T-helper 2 cell (primary cell): ENCODE data around the gene NAA50.
A peak's percentile ranks its signal among the peaks of the same experiment; 100 is the strongest.

Experiments
- DNase-seq, 5 experiments: peaks; one replicate each; pipeline versions ENCODE4 v3.0.0 to v3.0.0-alpha.2; 2012 to 2022

The NAA50 gene

DNA sequence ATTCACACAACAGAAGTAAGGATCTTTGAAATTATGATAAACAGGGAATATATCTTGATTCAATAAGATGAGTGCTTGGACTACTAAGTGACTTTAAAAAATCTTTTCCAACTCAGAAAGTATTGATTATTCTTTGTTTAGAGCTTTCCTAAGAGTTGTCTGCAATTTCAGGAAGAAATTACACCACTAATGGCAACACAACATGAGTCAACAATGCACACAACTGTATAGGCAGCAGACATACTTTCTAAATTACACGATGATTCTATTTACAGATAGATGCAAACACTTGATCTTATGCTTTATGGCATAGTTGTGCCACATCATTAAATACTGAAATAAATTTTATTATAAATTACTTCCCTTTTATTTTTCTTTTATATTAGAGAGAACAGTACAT lies 4.4 kb downstream of the NAA50 start:
- peak in 1 of 5 experiments; percentile 65 for DNase-seq

DNA sequence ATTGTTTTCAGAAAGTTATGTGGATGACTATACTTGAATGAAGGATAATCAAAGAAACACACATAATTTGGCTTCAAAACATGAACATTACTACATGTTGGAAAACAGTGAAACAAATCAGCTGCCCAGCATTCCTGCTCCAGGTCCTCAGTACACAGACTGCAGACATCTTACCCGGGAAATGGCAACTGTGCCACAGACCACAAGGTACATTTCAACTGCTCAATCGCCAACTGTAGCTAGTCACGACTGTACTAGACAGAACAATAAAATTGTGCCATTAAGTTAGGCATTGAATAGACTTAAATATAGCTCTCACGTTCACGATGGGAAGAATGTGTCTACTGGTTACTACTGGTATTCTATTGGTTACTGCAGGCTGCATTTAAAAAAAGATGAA lies 5.0 kb downstream of the NAA50 start:
- peak in 1 of 5 experiments; percentile 43 for DNase-seq

DNA sequence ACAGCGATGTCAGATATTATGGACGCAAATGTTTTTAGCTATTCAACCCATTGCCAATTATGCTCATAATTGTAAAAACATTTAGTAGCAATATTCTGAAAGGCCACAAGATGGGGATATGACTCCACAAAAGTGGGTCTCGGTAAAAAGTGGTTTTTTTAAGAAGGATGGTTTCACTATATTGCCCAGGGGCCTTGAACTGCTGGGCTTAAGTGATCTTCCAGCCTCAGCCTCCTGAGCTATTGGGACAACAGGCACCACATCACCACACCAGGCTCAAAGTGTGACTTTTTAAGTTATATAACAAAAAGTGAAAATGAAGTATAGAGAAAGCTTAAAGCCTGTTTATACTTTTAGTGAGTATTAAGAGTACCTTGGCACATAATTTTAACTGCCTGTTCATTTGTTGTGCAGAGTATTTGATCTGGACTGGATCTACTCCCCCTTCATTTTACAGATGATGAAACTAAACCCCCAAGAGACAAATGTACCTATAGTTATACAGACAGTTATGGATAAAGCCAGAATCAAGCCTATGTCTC lies 9.4 kb downstream of the NAA50 start:
- peak in 2 of 5 experiments; percentile 49 to 73 for DNase-seq

DNA sequence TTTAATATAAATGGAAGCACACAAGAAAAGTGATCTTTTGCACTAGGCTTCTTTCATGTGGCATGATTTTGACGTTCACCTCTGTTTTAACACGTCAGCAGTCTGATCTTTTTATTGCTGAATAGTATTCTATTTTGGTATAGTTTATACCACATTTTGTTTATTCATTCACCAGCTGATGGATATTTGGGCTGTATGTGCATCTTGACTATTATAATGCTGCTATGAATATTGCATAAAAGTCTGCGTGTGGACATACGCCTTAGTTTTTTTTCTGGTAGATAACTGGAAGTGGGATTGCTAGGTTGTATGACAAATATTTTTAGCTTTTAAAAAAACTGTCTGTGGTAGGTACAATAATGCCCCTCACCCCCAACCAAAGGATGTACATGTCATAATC lies 14.4 kb downstream of the NAA50 start:
- no peak for DNase-seq

DNA sequence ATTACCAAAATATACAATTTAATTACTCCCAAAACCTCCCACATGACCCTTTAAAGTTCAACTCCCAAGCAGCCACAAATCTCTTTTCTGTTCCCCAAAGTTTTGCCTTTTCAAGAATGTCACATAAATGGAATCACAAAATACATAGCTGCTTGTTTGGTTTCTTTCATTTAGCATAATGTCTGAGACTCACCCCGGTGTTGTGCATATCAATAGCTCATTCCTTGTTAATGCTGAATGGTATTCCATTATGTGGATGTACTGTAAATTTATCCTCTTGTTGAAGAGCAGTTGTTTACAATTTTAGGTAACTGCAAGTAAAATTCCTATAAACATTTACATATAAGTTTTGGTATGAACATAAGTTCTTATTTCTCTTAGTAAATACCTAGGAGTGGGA lies 15.5 kb downstream of the NAA50 start:
- DNase-seq, result no peak

DNA sequence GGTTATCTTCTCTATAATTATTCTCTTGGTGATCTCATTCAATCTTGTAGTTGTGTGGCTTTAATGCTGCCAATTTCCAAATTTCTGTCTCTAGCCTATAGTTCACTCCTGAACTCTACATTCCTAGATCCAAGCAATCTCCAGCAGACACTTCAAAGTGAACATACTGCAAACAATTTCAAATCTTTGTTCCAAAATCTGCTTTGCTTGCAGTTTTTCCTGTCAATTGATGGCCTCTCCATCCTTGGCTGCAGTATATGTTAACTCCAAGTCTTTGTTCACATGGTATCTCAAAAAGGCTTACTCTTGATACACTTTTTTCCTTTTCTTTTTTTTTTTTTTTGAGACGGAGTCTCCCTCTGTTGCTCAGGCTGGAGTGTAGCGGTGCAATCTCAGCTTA lies 17.4 kb downstream of the NAA50 start:
- no peak for DNase-seq

DNA sequence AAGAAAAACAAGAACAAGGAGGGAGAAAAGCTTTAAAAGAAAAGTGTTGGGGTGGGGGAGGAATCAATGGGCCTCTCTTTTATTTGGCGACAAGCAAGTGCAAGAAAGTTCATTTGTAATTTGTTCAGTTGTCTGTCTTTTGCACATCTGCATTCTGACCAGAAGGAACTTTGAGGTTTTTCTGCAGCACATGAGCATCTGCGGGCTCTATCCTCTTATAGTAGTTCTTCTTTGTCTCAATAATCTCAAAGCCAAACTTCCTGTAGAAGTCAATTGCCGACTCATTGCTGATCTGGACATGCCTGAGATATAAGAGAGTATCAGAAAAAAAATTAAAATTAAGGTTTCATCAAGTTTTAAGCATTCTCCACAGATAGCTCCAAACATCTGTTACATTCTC lies 24.4 kb downstream of the NAA50 start:
- no peak for DNase-seq

DNA sequence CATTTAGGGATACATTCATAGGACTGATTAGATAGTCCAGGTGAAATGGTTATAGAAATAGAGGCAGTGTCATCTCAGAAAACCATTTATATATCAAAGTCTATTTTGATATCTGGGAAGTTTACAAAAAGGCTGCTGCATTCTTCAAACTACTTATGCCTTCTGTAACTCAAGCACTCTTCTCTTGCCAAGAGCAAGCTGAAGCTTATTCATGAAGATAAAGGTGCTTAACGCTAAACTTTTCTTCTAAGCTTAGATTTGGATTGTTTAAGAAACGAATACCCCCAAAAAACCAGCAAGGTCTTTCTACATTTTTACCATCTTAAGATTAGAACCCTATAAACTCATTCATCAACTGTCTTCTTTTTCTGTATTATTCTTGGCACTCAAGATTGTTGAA lies 26.3 kb downstream of the NAA50 start:
- DNase-seq, result no peak

DNA sequence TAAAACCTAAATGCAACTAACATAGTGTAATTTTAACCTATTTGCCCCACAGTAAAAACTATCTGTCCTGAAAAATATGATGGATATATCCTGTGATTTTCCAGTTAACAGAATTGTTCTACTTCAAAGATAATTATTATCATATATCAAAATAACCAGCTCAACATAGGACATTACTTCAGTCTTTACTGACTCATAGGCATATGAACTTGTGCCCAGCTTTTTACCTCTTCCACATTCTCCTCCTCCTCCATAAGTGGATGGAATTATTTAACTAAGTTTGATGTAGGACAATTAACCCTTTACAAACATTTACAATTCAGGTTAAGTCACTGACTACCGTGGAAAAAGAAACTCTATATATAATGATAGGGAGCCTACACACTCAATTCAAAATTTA lies 26.8 kb downstream of the NAA50 start:
- DNase-seq, result no peak

DNA sequence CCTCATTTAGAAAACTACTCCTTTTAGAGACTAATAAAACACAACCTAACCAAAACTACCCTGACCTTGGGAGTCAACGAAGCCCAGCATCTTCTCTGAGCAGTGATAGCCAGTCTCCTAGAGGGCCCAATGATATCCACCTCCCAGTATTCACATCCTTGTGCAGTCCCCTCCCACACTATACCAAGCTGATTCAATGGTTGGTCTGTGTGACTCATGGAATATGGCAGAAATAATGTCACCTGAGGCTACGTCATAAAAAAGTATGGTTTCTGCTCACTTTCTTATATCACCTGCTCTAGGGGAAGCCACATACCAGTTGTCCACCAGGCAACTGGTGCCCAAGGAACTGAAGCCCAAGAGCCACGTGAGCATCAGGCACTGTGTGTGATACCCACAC lies 28.2 kb downstream of the NAA50 start:
- no peak for DNase-seq

DNA sequence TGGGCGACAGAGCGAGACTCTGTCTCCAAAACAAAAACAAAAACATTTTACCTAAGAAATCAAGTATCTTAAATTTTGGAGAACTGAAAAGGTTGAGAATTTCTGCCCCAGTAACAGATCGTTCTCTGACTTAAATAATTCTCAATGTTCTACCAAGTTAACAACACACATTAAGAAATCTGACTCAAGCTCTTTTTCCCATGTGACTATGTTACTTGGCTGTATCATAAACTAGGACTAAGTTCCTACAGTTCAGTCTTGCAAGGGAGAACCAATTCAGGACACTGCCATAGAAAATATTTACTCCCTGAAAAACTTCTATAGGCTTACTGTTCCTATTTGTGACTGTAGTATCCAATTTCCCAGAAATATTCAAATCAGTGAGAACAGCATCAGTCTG lies 28.7 kb downstream of the NAA50 start:
- no peak for DNase-seq

DNA sequence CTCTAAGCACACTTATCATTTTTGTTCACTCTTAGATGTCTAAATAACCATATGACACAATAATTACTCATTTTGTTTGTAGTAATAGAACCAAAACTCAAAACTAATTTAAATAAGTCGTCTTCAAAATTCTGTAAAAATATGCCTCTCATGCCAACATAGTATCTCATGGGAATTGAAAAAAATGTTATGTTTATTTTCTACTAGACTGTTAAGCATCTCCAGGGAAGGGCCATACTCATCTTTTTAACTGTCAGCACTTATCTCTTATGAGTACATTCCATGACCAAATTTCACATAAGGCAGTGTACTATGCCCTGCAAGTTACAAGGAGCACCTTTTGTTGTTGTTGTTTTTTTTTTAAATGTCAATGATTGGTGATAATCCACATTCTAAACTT lies 31.3 kb downstream of the NAA50 start:
- no peak for DNase-seq

DNA sequence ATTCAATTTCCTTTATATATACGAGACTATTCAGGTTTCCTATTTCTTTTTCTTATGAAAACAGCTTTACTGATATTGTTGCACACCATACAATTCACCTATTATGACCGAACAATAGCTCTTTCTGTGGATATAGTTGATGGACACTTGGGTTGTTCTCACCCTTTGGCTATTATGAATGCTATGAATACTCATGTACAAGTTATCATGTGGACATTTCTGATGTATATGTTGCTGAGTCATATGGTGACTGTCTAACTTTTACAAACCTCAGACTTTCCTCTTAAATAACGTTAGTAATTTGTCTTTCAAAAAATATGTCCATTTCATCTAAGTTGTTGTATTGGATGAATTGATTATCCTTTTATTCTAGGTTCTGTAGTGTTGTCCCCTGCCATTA lies 33.9 kb downstream of the NAA50 start:
- DNase-seq, result peak in 1 of 5 experiments; percentile 59

DNA sequence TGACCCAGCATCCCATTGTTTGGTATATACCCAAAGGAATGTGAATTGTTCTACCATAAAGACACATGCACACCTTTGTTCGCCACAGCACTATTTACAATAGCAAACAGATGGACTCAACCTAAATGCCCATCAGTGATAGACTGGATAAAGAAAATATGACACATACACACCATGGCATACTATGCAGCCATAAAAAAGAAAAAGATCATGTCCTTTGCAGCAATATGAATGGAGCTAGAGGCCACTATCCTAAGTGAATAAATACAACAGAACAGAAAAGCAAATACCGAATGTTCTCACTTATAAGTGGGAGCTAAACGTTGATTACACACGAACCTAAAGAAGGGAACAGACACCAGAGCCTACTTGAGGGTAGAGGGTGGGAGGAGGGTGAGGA lies 38.2 kb downstream of the NAA50 start:
- no peak for DNase-seq

DNA sequence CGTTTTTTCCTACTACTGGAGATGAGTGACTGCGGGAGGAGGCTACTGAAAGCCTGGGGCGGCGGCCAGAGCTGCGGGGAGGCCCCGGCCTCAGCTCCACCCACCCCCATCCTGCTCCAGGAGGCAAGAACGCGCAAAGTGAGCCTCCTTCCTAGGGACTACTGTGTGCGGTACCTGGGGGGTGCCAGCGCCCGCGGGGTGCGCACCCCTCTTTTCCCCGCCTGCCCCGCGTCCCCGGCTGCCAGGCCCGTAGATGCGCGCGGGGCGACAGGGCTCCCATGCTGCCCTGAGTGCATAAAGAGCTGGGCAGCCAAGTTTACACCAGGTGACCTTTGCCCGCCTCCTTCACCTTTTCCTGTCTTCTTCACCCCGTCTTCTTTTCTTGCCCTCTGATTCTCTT lies 47.1 kb downstream of the NAA50 start:
- peak in 2 of 5 experiments; percentile 3 to 21 for DNase-seq

DNA sequence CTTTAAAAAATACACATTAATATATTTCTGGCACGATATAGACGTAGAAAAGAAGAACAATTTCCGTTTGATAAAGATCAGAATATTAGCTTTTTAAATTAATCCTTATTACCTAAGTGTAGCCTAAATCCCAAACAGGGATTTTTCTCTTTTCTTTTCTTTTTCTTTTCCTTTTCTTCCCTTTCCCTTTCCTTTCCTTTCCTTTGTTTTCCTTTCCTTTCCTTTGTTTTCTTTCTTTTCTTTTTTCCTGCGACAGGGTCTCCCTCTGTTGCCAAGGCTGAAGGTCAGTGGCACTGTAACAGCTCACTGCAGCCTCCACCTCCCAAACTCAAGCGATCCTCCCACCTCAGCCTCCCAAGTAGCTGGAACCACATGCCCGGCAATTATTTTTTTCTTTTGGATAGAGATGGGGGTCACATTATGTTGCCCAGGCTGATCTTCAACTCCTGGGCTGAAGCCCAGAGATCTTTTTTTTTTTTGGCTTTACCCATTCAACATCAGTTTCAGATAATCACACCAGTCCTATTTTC lies 47.8 kb downstream of the NAA50 start:
- DNase-seq, result no peak

DNA sequence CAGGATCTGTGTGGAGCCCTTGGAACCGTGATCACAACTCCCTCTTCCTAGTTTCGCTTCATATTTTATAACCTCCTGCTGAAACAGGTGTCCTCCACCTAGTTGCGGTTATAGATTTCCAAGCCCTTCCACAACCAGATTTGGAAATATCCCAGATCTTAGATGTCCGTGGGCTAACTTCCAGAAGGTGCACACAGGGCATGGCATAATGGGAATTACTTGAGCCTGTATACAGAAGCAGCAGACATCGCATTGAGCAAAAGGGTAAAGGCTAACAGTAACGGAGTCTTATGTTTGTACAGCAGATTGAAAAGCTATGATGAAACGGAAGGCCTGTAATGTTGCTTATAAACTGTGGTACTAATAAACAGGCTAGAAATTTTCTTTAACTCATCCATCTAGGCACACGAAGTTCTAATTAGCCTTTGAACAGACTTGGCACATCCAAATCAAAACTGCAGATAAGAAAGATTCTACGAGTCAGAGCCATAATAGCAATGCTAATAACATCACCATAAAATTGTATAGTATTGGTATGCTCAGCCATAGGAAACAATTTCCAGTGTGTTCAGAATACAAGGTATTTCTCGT lies 48.5 kb downstream of the NAA50 start:
- peak in 1 of 5 experiments; percentile 34 for DNase-seq

DNA sequence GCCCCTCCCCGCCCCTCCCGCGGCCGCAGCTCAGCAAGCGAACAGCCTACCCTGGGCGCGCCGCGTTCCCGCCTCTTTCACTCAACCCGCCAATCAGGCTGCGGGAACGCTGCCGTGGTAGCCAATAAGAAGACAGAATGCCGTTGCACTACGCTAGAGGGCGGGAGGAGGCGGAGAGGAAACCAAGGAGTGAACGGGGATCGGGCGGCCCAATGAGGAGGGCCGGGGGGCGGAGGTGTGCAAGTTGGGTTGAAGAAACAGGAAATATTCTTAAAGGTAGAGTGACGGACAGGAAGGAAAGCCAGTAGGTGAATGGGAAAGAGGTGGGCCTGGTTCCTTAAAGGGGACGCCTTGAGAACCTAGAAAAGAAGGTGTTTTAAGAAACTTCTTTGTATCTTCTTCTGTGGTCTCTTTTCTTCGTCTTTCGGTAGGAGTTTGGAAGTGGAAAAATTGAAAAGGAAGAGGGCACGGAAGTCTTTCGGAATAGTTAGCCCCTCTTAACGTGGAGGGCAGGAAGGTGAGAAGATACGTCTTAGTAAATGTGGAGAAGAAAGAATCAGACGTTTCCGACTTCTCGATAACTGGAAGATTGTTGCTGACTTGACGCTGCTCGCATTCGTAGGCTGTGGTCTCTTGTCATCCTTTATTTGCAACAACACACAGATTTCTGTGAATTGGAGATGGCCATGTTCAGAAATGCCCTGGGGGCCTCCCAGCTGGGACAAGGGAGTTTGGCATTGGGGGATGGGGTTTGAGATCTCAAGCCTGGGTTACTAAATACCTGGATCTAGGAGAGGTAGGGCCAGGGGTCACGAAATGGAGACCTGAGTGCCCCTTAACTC lies 49.2 kb downstream of the NAA50 start:
- peak; percentile 95 to 100 (median 98) for DNase-seq

DNA sequence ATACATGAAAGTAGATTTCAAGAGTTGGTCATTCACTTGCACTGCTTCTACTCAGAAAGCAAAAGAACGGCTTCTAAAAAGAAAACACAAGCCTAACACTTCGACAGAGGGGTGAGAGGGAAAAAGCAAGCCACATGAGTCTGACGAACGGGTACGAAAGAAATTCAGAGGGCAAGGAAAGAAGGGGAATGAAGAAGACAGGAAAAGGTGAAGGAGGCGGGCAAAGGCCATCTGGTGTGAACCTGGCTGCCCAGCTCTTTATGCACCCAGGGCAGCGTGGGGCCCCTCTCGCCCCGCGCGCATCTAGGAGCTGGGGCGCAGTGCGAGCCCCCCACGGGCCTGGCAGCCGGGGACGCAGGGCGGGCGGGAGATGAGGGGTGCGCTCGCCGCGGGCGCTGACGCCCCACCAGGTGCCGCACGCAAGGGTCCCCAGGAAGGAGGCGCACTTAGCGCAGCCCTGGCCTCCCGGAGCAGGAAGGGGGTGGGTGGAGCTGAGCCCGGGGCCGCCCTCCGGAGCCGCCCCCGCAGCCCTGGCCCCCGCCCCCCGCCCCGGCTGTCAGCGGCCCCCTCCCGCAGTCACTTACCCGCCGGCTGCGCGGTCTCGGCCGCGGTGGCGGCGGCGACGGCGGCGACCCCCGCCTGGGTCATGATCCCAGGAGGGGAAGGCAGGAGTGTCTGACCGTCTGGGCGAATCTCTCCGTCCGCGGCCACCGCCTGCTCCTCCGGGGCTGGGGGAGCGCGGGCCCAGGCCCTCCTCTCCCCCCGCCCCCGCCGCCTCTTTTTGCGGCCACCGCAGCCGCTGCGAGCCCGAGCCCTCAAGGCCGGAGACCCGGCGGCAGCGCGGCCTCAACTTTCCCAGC lies 50.0 kb downstream of the NAA50 start, which contains the start of gene USF3:
Gene USF3 (minus strand): TSS at position 857 of the 860 bp plus-strand sequence. CDS start 21,764 bp downstream, outside the sequence.
- DNase-seq, result peak; percentile 53 to 92 (median 78)

DNA sequence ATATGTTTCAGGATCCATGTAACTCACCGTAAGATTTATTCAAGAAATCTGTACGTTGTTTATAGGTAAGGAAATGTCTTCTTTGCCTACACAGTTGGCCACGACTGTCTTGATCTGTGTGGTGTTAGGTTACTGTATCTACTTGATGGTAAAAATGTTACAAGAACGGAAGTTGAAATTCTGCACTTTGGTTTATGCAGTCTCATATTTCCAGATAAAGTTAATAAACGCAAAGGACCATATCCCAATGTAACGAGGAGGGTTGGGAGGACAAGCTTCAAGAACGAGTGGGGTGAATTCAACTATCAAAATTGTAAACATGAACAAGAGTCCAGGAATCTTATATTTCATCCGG lies 50.6 kb downstream of the NAA50 start:
- DNase-seq, result peak in 1 of 5 experiments; percentile 59

DNA sequence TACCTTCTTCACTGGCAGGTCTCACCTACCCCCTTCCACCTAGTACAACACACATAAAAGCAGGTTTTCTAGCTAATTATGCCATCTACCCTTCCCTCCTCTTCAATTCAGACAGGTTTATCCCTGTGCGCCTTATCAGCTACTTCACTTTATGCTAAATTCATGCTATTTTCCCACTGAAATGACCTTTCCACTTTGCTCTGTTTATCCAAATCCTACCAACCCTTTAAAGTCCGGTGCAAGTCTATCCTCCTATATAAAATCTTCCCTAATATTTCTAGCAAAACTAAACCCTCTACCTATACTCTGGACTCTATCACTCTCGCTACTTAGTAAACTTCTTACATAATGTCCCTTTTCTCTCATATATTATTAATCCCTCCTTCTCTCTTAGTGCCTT lies 55.6 kb downstream of the NAA50 start:
- no peak for DNase-seq

DNA sequence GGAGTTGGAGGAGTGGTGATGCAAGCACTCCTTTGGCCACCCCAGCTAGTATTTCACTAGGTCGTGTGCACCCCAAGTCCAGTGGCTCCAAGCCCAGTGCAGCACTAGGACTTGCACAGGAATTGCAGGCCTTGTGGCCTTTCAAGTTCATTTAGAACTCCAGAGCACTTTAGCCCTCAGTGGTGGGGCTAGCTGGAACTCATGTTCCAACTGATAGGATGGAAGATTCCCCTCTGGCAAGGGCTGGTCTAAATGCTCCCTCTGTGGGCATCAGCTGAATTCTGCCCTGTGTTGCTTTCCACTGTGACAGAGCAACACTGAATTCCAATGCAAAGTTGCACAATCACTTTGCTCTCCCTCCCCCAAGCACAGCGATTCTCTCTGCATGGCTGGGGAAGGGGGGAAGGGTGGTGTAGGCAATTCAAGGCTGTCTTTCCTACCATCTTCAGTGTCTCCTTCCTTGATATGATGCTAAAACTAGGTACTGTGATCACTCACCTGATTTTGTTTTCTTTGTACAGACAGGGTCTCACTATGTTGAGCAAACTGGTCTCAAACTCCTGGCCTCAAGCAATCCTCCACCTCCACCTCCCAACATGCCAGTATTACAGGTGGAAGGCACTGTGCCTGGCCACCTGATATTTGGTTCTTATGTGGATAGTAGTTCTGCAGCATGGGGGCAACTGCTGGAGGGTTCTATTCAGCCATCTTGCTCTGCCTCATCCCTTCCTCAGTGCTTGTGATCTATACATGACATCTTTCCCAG lies 59.9 kb downstream of the NAA50 start:
- DNase-seq, result no peak
